H1 (cell line): ENCODE measurements around the gene MBP. TPM values are rescaled to one million over a fixed set of nuclear protein-coding genes. Genes with fewer than 3 reads are reported as not detected.

Source experiments
- CTCF ChIA-PET: fragments of 300-600 bp; sonication (Branson Sonifier 250); formaldehyde crosslinking; loops from one replicate; lab custom pipeline; 2021; ENCODE audit not compliant: partially characterized antibody; lab: Charles Lee
- POLR2A ChIA-PET: fragments of 300-600 bp; sonication (Branson Sonifier 250); formaldehyde crosslinking; loops from one replicate; lab custom pipeline; 2021; ENCODE audit warnings: inconsistent platforms; ENCODE audit not compliant: partially characterized antibody; lab: Charles Lee
- DNase-seq, 2 experiments: peaks; one replicate each; pipeline versions ENCODE4 v3.0.0 to v3.0.0-alpha.2; 2010 to 2022; ENCODE audit warnings: low spot score in 2 of 2, low read depth in 1 of 2, mixed read lengths in 1 of 2
- FAIRE-seq: peaks from 2 replicates; lab custom pipeline; 2011; peaks lifted over from hg19 to GRCh38; lab: Jason Lieb, UNC
- H2AFZ ChIP-seq: 2 replicates; pipeline ENCODE4 v1.8.1; 2012; ENCODE audit warnings: low read length, inconsistent platforms
- H2AK5ac ChIP-seq: 2 replicates; pipeline ENCODE4 v1.6.1; 2013; ENCODE audit warnings: low read depth, low read length
- H2BK120ac ChIP-seq: replicated peaks from 2 replicates; pipeline ENCODE3; 2013; ENCODE audit warnings: low read depth, low read length, inconsistent platforms
- H2BK12ac ChIP-seq: 2 replicates; pipeline ENCODE4 v1.6.1; 2013; ENCODE audit warnings: low read depth, low read length
- H2BK15ac ChIP-seq: 2 replicates; pipeline ENCODE4 v1.6.1; 2013; ENCODE audit warnings: low read length
- H2BK20ac ChIP-seq: 2 replicates; pipeline ENCODE4 v1.6.1; 2013; ENCODE audit warnings: low read length
- H2BK5ac ChIP-seq: 2 replicates; pipeline ENCODE4 v1.6.1; 2013; ENCODE audit warnings: low read depth, low read length
- H3K14ac ChIP-seq: 2 replicates; pipeline ENCODE4 v1.6.1; 2013; ENCODE audit warnings: inconsistent platforms; ENCODE audit not compliant: insufficient read length
- H3K18ac ChIP-seq: 2 replicates; pipeline ENCODE4 v1.6.1; 2013; ENCODE audit warnings: low read length; ENCODE audit errors: extremely low read depth
- H3K23ac ChIP-seq: 2 replicates; pipeline ENCODE4 v1.6.1; 2013; ENCODE audit warnings: inconsistent platforms; ENCODE audit not compliant: insufficient read length
- H3K23me2 ChIP-seq: 2 replicates; pipeline ENCODE4 v1.6.1; 2013; ENCODE audit warnings: low read depth, low read length
- H3K27ac ChIP-seq: 2 replicates; pipeline ENCODE4 v1.6.1; 2011; ENCODE audit warnings: low read depth, low read length, inconsistent platforms
- H3K27me3 ChIP-seq, 4 experiments: replicated peaks in 1 of 4; 1 replicate in 1 of 4; 2 replicates in 3 of 4; pipeline versions ENCODE4 v1.6.1 to v1.8.1; 2011 to 2013; ENCODE audit warnings: low read length in 3 of 4, mild to moderate bottlenecking in 3 of 4, inconsistent platforms in 2 of 4, mixed read lengths in 2 of 4, moderate library complexity in 1 of 4; ENCODE audit not compliant: control insufficient read depth in 3 of 4, insufficient read depth in 3 of 4; ENCODE audit errors: extremely low read depth in 1 of 4
- H3K36me3 ChIP-seq, 4 experiments: 2 replicates each; pipeline versions ENCODE4 v1.6.1 to v1.8.1; 2011 to 2013; ENCODE audit warnings: mild to moderate bottlenecking in 4 of 4, low read length in 3 of 4, moderate library complexity in 2 of 4, control low read depth in 1 of 4, inconsistent platforms in 1 of 4; ENCODE audit not compliant: insufficient read depth in 4 of 4, control insufficient read depth in 2 of 4
- H3K4ac ChIP-seq: replicated peaks from 2 replicates; pipeline ENCODE3; 2013; ENCODE audit warnings: low read length, low read depth, mixed read lengths, inconsistent platforms; ENCODE audit not compliant: insufficient read length
- H3K4me1 ChIP-seq, 4 experiments: replicated peaks in 1 of 4; 1 replicate in 1 of 4; 2 replicates in 3 of 4; pipeline versions ENCODE4 v1.6.1 to v1.8.1; 2011 to 2013; ENCODE audit warnings: low read length in 3 of 4, inconsistent platforms in 2 of 4, mixed read lengths in 1 of 4; ENCODE audit not compliant: insufficient read depth in 4 of 4, control insufficient read depth in 3 of 4
- H3K4me2 ChIP-seq, 2 experiments: 2 replicates each; pipeline versions ENCODE4 v1.6.1 to v1.8.1; 2011 to 2013; ENCODE audit warnings: low read depth in 2 of 2, low read length in 2 of 2, control low read depth in 1 of 2, inconsistent platforms in 1 of 2, mild to moderate bottlenecking in 1 of 2; ENCODE audit not compliant: insufficient read depth in 1 of 2
- H3K4me3 ChIP-seq, 4 experiments: fragments of 200-600, 300-600 bp in 1 of 4; sonication (generic), shearing (Covaris generic), sonication (Bioruptor Twin) in 1 of 4; 2 replicates each; pipeline versions ENCODE4 v1.5.1 to v1.8.1; 2011 to 2016; ENCODE audit warnings: low read length in 4 of 4, low read depth in 3 of 4, control low read depth in 2 of 4, inconsistent platforms in 2 of 4, mild to moderate bottlenecking in 2 of 4, mixed read lengths in 1 of 4, moderate library complexity in 1 of 4; ENCODE audit not compliant: insufficient read depth in 2 of 4; ENCODE audit errors: extremely low read depth in 1 of 4
- H3K56ac ChIP-seq: replicated peaks from 2 replicates; pipeline ENCODE3; 2013; ENCODE audit warnings: low read depth, mild to moderate bottlenecking, mixed read lengths, low read length, inconsistent platforms; ENCODE audit not compliant: insufficient read length
- H3K79me1 ChIP-seq: 2 replicates; pipeline ENCODE4 v1.6.1; 2013; ENCODE audit warnings: low read depth, low read length, control low read depth
- H3K79me2 ChIP-seq, 2 experiments: 2 replicates each; pipeline versions ENCODE4 v1.6.1 to v1.8.1; 2012 to 2013; ENCODE audit warnings: low read length in 2 of 2, mild to moderate bottlenecking in 2 of 2, inconsistent platforms in 1 of 2; ENCODE audit not compliant: insufficient read depth in 2 of 2, control insufficient read depth in 1 of 2
- H3K9ac ChIP-seq, 4 experiments: replicated peaks in 1 of 4; 1 replicate in 1 of 4; 2 replicates in 3 of 4; pipeline versions ENCODE4 v1.6.1 to v1.8.1; 2011 to 2013; ENCODE audit warnings: low read depth in 3 of 4, low read length in 3 of 4, control low read depth in 2 of 4, mild to moderate bottlenecking in 2 of 4, moderate library complexity in 2 of 4, inconsistent platforms in 1 of 4; ENCODE audit errors: extremely low read depth in 1 of 4
- H3K9me3 ChIP-seq, 2 experiments: 2 replicates each; pipeline versions ENCODE4 v1.6.1 to v1.8.1; 2012 to 2013; ENCODE audit warnings: mild to moderate bottlenecking in 2 of 2, moderate library complexity in 2 of 2, control low read depth in 1 of 2, inconsistent platforms in 1 of 2, low read depth in 1 of 2, low read length in 1 of 2, mixed read lengths in 1 of 2; ENCODE audit not compliant: insufficient read depth in 2 of 2
- H4K20me1 ChIP-seq, 2 experiments: replicated peaks in 1 of 2; 2 replicates each; pipeline versions ENCODE3 to v1.8.1; 2011 to 2013; ENCODE audit warnings: inconsistent platforms in 2 of 2, low read length in 2 of 2, mild to moderate bottlenecking in 1 of 2; ENCODE audit not compliant: insufficient read depth in 2 of 2, control insufficient read depth in 1 of 2
- H4K5ac ChIP-seq: 2 replicates; pipeline ENCODE4 v1.6.1; 2013; ENCODE audit warnings: low read length, low read depth, mixed read lengths, inconsistent platforms; ENCODE audit not compliant: insufficient read length
- H4K8ac ChIP-seq: 2 replicates; pipeline ENCODE4 v1.8.0; 2013; ENCODE audit warnings: mild to moderate bottlenecking, moderate library complexity, low read length, inconsistent platforms; ENCODE audit not compliant: insufficient read depth; ENCODE audit errors: extremely low read depth
- H4K91ac ChIP-seq: replicated peaks from 2 replicates; pipeline ENCODE3; 2013; ENCODE audit warnings: low read length, mixed read lengths, inconsistent platforms; ENCODE audit not compliant: insufficient read length
- CTCF ChIP-seq, 3 experiments: IDR thresholded peaks; 1 replicate in 2 of 3; 2 replicates in 1 of 3; pipeline versions ENCODE4 v1.5.1 to v1.6.1; 2011; ENCODE audit warnings: low read length in 3 of 3, mild to moderate bottlenecking in 3 of 3, inconsistent platforms in 2 of 3, low read depth in 1 of 3, moderate library complexity in 1 of 3; ENCODE audit not compliant: insufficient read depth in 1 of 3; ENCODE audit errors: control extremely low read depth in 1 of 3
- EGR1 ChIP-seq: IDR thresholded peaks from 2 replicates; pipeline ENCODE4 v1.6.1; 2011; ENCODE audit warnings: low read depth, low read length, borderline replicate concordance
- MAX ChIP-seq: IDR thresholded peaks from 2 replicates; pipeline ENCODE4 v1.6.1; 2012; ENCODE audit warnings: inconsistent platforms
- RAD21 ChIP-seq, 2 experiments: IDR thresholded peaks in 1 of 2; conservative IDR thresholded peaks in 1 of 2; 2 replicates each; pipeline ENCODE4 v1.6.1; 2011; ENCODE audit warnings: low read depth in 2 of 2, low read length in 2 of 2, improper control_type of control experiment in 1 of 2, inconsistent platforms in 1 of 2, mild to moderate bottlenecking in 1 of 2, moderate library complexity in 1 of 2
- WGBS, 2 experiments: shearing (Covaris generic) in 1 of 2; methylation state at CpG; one replicate each; pipeline versions ENCODE4 v1.1.6 to v1.1.7; 2013 to 2015; ENCODE audit warnings: low lambda C conversion rate in 2 of 2, mixed read lengths in 2 of 2, inconsistent platforms in 1 of 2, low coverage in 1 of 2, missing lambda C conversion rate in 1 of 2; ENCODE audit not compliant: insufficient replicate concordance in 2 of 2, insufficient coverage in 1 of 2, insufficient read length in 1 of 2; ENCODE audit errors: extremely low coverage in 1 of 2, missing lambda C conversion rate in 1 of 2; 5-methylcytosine and 5-hydroxymethylcytosine counted together
- polyA plus RNA-seq, 7 experiments: library from polyadenylated mRNA; depleted of rRNA in 3 of 7; stranded (reverse) in 5 of 7; unstranded in 2 of 7; fragments of >200 nt in 5 of 7; fragments of 200-250 nt in 2 of 7; gene quantifications; 1 replicate in 5 of 7; 2 replicates in 1 of 7; 4 replicates in 1 of 7; pipeline versions ENCODE4 v1.2.1 to v1.2.3, GENCODE V29; 2011 to 2013; ENCODE audit warnings: missing spikeins in 2 of 7, mixed read lengths in 2 of 7
- total RNA-seq: library from RNA; stranded (reverse); fragmentation: NEBNext Ultra II Directional; extraction: Animal tissue kit (Norgen Biotek cat#: 25700); gene quantifications from 2 replicates; pipeline ENCODE4 v1.2.1, GENCODE V29; 2021

MBP gene
- total and polyA plus RNA-seq, 2 of the 8 experiments (the other 6 are each of a cell fraction or from before 2014, with no cell fraction given) = 7.7 to 19.2 TPM

- H2BK12ac ChIP-seq = no peak overlapping the region
- FAIRE-seq (peak; percentile 82), DNase-seq (peak in 1 of 2 experiments; percentile 81)
- no peaks in the 10 kb centered on the region for H3K23me2 ChIP-seq
- no peak overlapping the region for H2BK20ac ChIP-seq
- H3K4ac ChIP-seq = no peak overlapping the region
- H3K79me1 ChIP-seq = no peaks in the 10 kb centered on the region
- no peak overlapping the region for H3K27ac ChIP-seq
- H3K4me2 ChIP-seq = no peak overlapping the region
- no peak overlapping the region for H3K56ac ChIP-seq
- H4K91ac ChIP-seq = no peak overlapping the region
- H2BK15ac ChIP-seq = no peak overlapping the region
- no peak overlapping the region for H4K5ac ChIP-seq
- H3K9me3 ChIP-seq = no peaks in the 10 kb centered on the region
- no peak overlapping the region for H3K9ac ChIP-seq
- ChIA-PET POLR2A (interaction anchor here (1.0 kb wide), 1 partner anchor 108 kb away, joined by 3 read pairs; no protein-coding TSS in a partner anchor), CTCF (interaction anchor here (0.6 to 4.4 kb wide), 47 partner anchors 9 to 622 kb away, joined by 3 to 38 read pairs (median 4); no protein-coding TSS in a partner anchor)
- no peak overlapping the region for H3K14ac ChIP-seq
- H3K23ac ChIP-seq = no peak overlapping the region
- H3K18ac ChIP-seq = no peak overlapping the region; the same call in 1 of the 2 replicates
- H4K20me1 ChIP-seq = no peaks in the 10 kb centered on the region
- no peak overlapping the region for H3K4me3 ChIP-seq
- no peak overlapping the region for H2AFZ ChIP-seq
- H3K79me2 ChIP-seq = no peaks in the 10 kb centered on the region
- H3K27me3 ChIP-seq = no peaks in the 10 kb centered on the region; a peak in 1 of 7 replicates
- 42% methylated on average over 11 of the region's 11 CpGs; no CpG with 5 or more reads in 1 of the 2 experiments for WGBS, 2 experiments
- no peaks in the 10 kb centered on the region for H3K4me1 ChIP-seq
- TF ChIP-seq EGR1 (no peak), MAX (no peak), CTCF (IDR thresholded peaks at IDR 0.05; ENCODE audit: control extremely low read depth in 1 of 3, insufficient read depth in 1 of 3, low read depth in 1 of 3, low read length in 3 of 3) (peak; percentile 86 to 89 (median 86)), RAD21 (IDR thresholded peaks at IDR 0.05 in 1 of 2, conservative IDR thresholded peaks at IDR 0.05 in 1 of 2; ENCODE audit: low read depth in 2 of 2, low read length in 2 of 2) (peak; percentile 83 to 87)
- no peak overlapping the region for H2AK5ac ChIP-seq
- H2BK5ac ChIP-seq = no peak overlapping the region
- no peaks in the 10 kb centered on the region for H3K36me3 ChIP-seq
- H4K8ac ChIP-seq = peak overlapping the region; percentile 85; the same call in 1 of the 2 replicates
- no peak overlapping the region for H2BK120ac ChIP-seq
Measured at GRCh38 chr18:77000527-77000926, 132.1 kb downstream of the MBP start.
